Transverse colon (tissue), 4 donors: ENCODE data around the gene NOL9.

Source experiments
- POLR2AphosphoS5 ChIP-seq, 3 donors: sonication (generic); formaldehyde crosslinking; IDR thresholded peaks; one replicate each; pipeline ENCODE4 v1.6.1; 2016; ENCODE audit warnings: antibody characterized with exemption in 3 of 3
- TF ChIP-seq, protein P1 (sequence below), 5 experiments: fragments of 200-600 bp in 3 of 5; fragments of 450-650 bp in 2 of 5; sonication (generic) in 3 of 5; IDR thresholded peaks; 1 replicate in 2 of 5; 2 replicates in 3 of 5; pipeline ENCODE4 v1.5.1; 2016 to 2017; ENCODE audit warnings: antibody characterized with exemption in 5 of 5, inconsistent platforms in 3 of 5, mild to moderate bottlenecking in 2 of 5, moderate library complexity in 1 of 5

DNA sequence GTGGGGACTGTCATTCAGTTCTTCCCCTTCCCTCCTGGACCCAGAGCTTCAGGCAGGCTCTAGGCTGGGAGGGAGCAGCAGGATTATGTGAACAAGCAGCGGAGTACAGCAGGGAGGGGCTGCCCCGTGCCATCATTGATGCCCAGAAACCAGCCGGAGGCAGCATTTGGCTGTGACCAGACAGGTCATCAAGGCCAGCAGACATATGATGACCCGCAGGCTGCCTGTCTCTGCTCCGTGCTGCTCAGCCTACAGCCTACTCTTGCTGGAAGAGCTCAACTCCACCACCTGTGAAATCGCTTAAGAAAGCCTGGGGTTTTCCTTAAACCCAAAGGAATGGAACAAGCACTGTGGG is 43.4 kb upstream of the NOL9 start:
- TF ChIP-seq, protein P1, sequence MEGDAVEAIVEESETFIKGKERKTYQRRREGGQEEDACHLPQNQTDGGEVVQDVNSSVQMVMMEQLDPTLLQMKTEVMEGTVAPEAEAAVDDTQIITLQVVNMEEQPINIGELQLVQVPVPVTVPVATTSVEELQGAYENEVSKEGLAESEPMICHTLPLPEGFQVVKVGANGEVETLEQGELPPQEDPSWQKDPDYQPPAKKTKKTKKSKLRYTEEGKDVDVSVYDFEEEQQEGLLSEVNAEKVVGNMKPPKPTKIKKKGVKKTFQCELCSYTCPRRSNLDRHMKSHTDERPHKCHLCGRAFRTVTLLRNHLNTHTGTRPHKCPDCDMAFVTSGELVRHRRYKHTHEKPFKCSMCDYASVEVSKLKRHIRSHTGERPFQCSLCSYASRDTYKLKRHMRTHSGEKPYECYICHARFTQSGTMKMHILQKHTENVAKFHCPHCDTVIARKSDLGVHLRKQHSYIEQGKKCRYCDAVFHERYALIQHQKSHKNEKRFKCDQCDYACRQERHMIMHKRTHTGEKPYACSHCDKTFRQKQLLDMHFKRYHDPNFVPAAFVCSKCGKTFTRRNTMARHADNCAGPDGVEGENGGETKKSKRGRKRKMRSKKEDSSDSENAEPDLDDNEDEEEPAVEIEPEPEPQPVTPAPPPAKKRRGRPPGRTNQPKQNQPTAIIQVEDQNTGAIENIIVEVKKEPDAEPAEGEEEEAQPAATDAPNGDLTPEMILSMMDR (IDR thresholded peaks at IDR 0.05) = no peak
- TF ChIP-seq POLR2AphosphoS5 (IDR thresholded peaks at IDR 0.05) = no peak
